ENCODE data around the gene PIM3.
"Not testable (repeated sequence)": the region's sequence is repeated elsewhere in the genome, so short reads cannot be mapped to it uniquely, and the experiment has no call there.

PIM3 gene

DNA sequence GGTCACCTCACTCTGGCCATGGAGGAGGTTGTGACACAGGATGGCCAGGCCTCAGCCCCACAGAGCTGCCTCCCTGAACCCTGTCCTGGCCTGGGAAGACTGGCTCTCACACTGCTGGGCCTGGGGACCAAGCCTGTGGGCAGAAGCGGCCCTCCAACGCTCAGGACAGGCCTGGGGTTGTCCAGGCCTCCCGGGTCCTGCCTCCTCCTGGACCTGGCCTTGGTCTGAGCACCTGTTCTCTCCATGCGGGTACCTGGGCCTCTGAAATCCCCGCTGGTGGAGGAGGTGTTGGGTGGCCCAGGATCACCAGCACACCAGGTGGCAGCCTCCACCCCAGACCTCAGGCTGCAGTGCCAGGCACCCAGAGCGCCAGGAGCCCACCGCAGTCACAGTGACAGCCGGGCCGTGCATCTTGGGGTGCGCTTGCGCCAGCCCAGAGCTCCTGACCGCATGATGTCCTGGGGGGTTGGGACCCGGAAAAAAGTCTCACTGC, 16.1 kb upstream of the PIM3 start:
- H3K4me3 ChIP-seq (ENCODE audit: low read depth, low read length), result no peak overlapping the region
- TF ChIP-seq, protein P1, sequence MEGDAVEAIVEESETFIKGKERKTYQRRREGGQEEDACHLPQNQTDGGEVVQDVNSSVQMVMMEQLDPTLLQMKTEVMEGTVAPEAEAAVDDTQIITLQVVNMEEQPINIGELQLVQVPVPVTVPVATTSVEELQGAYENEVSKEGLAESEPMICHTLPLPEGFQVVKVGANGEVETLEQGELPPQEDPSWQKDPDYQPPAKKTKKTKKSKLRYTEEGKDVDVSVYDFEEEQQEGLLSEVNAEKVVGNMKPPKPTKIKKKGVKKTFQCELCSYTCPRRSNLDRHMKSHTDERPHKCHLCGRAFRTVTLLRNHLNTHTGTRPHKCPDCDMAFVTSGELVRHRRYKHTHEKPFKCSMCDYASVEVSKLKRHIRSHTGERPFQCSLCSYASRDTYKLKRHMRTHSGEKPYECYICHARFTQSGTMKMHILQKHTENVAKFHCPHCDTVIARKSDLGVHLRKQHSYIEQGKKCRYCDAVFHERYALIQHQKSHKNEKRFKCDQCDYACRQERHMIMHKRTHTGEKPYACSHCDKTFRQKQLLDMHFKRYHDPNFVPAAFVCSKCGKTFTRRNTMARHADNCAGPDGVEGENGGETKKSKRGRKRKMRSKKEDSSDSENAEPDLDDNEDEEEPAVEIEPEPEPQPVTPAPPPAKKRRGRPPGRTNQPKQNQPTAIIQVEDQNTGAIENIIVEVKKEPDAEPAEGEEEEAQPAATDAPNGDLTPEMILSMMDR (IDR thresholded peaks at IDR 0.05; ENCODE audit: control insufficient read depth, extremely low read depth, insufficient read depth), result no peak
- DNase-seq (ENCODE audit: low read depth), result no peak

DNA sequence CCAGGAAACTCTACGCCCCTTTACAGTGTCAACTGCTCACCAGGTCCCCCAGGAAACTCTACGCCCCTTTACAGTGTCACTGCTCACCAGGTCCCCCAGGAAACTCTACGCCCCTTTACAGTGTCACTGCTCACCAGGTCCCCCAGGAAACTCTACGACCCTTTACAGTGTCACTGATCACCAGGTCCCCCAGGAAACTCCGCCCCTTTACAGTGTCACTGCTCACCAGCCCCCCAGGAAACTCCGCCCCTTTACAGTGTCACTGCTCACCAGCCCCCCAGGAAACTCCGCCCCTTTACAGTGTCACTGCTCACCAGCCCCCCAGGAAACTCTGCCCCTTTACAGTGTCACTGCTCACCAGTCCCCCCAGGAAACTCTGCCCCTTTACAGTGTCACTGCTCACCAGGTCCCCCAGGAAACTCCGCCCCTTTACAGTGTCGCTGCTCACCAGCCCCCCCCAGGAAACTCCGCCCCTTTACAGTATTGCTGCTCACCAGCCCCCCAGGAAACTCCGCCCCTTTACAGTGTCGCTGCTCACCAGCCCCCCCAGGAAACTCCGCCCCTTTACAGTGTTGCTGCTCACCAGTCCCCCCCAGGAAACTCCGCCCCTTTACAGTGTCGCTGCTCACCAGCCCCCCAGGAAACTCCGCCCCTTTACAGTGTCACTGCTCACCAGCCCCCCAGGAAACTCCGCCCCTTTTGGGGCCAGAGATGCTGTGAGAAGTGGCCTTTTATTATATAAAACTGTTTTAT, 15.4 kb upstream of the PIM3 start:
- H3K4me3 ChIP-seq (ENCODE audit: low read depth, low read length); DNase-seq (ENCODE audit: low read depth): not testable (repeated sequence)

DNA sequence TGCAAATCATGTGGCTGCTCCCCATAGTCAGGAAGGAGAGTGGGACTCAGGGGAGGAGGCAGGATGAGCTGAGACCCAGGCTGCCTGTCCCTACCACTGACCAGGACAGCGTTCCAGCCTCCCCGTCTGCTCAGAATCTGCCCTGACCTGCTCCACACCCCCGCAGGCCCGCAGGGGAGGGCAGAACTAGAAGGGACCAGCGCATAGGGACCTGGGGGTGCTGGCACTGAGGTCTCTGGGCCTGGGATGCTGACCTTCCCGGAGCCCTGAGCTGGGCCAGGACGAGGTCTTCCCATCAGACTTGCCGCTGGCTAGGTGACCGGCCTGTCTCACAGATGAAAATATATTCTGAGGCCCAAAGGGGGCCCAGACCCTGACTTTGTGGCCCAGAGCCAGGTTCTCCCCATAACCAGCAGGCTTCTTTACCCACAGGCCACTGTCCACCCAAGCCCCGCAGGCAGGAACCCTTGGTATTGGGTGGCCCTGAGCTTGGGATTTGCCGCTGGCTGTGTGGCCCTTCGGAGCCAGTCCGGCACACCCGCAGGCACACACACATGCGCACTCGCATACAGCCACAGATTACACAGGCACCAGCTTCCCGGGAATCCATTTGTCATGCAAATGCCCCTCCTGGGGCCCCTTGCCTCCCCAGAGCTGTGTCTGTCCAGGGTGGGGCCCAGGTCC, 13.8 kb upstream of the PIM3 start:
- DNase-seq (ENCODE audit: low read depth), result no peak
- H3K4me3 ChIP-seq (ENCODE audit: low read depth, low read length), result no peak overlapping the region
- TF ChIP-seq, protein P1 (IDR thresholded peaks at IDR 0.05; ENCODE audit: control insufficient read depth, extremely low read depth, insufficient read depth), result no peak

DNA sequence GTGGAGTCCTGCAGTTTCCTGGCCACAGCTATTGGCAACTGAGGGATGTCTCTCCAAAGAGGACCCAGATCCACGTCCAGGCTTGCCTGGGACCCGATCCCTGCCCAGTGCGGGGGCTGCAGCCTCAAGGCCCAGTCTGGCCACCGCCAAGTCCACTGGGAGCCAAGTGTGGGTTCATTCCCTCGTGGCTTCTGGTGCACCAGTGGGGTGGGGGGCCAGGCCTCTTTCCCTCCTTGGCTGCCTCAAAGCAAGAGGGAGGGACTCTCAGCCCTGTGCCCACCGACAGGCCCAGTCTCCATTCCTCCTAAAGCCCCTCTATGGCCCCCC, 13.3 kb upstream of the PIM3 start:
- TF ChIP-seq, protein P1 (IDR thresholded peaks at IDR 0.05; ENCODE audit: control insufficient read depth, extremely low read depth, insufficient read depth), result no peak
- DNase-seq (ENCODE audit: low read depth), result no peak
- H3K4me3 ChIP-seq (ENCODE audit: low read depth, low read length), result no peak overlapping the region

DNA sequence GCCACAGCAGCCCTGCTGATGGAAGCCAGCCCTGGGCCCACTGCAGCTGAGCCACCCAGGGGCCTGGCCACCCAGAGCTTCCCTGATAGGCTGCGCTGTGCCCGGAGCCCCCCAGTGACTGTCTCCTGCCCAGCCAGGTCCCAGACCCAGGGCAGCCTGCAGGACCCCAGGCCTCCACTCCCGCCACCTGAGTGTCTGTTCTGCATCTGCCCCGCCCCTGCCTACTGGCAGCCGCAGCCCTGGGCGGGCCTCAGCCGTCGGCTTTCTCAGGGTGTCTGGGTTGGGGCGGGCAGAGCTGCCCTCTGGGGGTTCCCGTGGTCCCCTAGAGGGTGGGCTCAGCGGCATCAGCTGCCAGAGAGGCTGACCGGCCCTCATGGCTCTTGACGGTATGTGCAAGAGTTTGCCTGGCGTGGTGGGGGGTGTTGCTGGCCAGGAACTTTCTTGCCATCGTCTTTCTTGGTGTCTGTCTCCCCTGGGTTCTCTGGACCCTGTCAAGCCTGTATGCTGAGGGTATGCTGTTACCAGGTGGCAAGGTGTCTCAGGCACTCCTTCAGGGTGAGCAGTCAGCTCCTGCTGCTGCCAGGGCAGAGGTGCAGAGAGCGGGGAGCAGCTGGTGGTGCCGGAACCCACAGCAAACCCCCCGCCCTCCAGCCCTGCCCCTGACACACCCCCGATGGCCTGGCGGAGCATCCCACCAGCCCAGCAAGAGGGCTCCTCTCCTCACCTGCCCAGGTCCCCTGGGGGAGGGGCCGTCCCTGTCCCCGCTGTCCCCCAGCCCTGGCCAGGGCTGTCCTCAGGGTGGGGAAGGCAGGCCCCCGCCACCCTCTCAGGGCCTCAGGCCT, 12.2 kb upstream of the PIM3 start:
- TF ChIP-seq, protein P1 (IDR thresholded peaks at IDR 0.05; ENCODE audit: control insufficient read depth, extremely low read depth, insufficient read depth), result no peak
- peak overlapping the region; percentile 30 for H3K4me3 ChIP-seq (ENCODE audit: low read depth, low read length)

DNA sequence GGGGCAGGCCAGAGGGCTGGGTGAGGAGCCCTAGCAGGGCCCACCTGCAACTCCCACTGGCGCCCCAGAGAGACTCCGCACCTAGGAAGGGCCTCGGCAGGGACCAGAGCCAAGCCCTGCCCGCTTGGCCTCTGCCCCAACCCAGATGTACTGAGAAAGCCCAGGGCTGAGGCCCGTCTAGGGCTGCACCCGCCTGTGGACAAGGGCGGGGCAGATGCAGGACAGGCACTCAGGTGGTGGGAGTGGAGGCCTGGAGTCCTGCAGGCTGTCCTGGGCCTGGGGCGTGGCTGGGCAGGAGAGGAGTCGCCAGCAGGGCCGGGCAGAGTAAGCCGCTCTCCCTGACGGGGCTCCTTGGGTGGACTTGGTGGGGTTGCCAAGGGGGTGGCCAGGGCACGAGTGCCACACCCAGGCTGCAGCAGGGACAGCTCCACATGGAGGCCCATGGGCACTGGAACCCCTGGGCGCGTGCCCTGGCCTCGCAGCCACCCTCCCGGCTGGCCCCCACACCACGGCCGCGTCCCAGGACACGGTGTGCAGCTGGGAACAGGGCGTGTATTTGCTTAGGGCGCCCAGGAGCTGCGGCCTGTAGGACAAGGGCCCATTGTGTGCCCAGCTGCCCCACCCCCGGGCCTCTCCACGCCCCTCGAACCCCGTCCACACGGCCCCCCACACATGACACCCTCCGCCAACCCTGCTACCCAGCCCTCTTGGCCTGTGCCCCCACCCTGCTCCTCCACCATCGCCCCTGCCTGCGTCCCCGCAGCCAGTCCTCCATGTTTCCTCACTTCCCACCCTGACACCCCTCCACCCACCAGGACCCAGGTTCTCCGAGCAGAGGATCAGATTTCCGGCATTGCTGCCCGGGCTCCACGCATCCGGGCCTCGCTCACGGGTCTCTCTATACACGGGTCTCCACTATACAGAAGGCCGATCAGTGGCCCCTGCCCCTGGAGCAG, 11.3 kb upstream of the PIM3 start:
- H3K4me3 ChIP-seq (ENCODE audit: low read depth, low read length), result peak overlapping the region; percentile 30
- DNase-seq (ENCODE audit: low read depth), result peak; percentile 91
- TF ChIP-seq, protein P1 (IDR thresholded peaks at IDR 0.05; ENCODE audit: control insufficient read depth, extremely low read depth, insufficient read depth), result no peak

More for the DNA sequence above, 12.2 kb upstream of the PIM3 start:
- DNase-seq (ENCODE audit: low read depth), result no peak

Measured in LNCaP clone FGC (cell line).